Endometrium (tissue), 2 donors: ENCODE data around the gene CCDC18.
"Not testable (repeated sequence)": the region's sequence is repeated elsewhere in the genome, so short reads cannot be mapped to it uniquely, and the experiment has no call there.

Source experiments
- FAIRE-seq: peaks from 2 replicates; lab custom pipeline; 2012; peaks lifted over from hg19 to GRCh38; lab: Jason Lieb, UNC
- donor health status: control.
- donor health status: control.

The CCDC18 gene, protein sequence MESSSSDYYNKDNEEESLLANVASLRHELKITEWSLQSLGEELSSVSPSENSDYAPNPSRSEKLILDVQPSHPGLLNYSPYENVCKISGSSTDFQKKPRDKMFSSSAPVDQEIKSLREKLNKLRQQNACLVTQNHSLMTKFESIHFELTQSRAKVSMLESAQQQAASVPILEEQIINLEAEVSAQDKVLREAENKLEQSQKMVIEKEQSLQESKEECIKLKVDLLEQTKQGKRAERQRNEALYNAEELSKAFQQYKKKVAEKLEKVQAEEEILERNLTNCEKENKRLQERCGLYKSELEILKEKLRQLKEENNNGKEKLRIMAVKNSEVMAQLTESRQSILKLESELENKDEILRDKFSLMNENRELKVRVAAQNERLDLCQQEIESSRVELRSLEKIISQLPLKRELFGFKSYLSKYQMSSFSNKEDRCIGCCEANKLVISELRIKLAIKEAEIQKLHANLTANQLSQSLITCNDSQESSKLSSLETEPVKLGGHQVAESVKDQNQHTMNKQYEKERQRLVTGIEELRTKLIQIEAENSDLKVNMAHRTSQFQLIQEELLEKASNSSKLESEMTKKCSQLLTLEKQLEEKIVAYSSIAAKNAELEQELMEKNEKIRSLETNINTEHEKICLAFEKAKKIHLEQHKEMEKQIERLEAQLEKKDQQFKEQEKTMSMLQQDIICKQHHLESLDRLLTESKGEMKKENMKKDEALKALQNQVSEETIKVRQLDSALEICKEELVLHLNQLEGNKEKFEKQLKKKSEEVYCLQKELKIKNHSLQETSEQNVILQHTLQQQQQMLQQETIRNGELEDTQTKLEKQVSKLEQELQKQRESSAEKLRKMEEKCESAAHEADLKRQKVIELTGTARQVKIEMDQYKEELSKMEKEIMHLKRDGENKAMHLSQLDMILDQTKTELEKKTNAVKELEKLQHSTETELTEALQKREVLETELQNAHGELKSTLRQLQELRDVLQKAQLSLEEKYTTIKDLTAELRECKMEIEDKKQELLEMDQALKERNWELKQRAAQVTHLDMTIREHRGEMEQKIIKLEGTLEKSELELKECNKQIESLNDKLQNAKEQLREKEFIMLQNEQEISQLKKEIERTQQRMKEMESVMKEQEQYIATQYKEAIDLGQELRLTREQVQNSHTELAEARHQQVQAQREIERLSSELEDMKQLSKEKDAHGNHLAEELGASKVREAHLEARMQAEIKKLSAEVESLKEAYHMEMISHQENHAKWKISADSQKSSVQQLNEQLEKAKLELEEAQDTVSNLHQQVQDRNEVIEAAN (N-terminal part only)

GRCh38 chr1:93180723-93181613 is at the start of gene CCDC18:
Gene CCDC18, plus strand, starts transcription at chr1:93180724. Its CDS starts 2,638 bp downstream, at chr1:93183362.
- no peak for FAIRE-seq

GRCh38 chr1:93132638-93133037 is 47.9 kb upstream of the CCDC18 start:
- no peak for FAIRE-seq

- no peak for FAIRE-seq
Observed at GRCh38 chr1:93136445-93136844, 44.1 kb upstream of the CCDC18 start.

DNA sequence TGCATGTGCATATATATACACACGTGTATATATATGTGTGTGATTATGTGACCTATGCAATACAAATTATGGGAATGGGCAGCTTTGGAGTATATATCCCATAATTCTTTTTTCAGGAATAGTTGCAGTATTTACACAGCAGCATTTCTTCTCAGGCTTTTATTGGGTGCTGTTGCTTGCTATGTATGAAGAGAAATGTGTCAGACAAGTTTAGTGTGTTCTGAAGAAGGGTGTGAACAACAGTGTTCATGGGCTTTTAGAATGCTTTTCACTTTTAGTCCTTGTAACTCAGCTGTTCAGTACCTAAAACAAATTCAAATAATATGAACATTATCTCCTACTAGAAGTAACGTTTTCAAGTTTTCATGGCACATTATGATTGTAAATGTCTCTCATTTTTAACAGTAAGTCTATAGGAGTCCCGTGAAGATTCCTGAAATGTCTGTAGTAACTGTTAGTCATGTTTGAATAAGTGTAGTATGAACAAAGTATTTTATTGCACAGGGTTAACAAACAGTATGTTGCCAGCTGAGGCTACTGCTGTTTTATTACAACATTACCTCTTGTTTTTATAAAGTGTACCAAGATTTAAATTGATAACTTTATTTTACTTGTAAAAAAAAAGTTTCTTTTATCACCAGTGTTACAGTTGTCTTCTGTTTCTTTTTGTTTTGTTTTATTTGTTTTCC is 42.8 kb upstream of the CCDC18 start:
- FAIRE-seq, result no peak

- no peak for FAIRE-seq
Observed at GRCh38 chr1:93140106-93140505, 40.4 kb upstream of the CCDC18 start.

DNA sequence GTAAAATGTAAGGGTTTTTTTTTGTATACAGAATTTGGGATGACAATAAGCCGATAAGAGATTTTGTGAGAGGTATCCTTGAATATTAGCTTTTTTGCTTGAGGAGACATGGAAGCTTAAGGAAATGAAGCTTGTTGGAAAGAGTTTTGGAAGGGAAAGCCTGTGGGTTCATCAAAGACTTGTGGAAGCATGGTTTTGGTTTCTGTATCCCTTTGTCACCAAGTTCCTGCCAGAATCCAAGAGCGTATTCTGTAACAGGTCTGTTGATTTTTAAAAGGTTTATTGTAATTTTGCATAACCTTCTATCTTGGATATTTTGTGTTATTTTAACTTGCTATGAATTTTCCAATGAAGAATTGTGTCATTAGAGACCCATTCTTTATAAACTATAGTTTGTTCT is 38.4 kb upstream of the CCDC18 start:
- FAIRE-seq, result no peak

GRCh38 chr1:93143136-93143535 is 37.4 kb upstream of the CCDC18 start:
- no peak for FAIRE-seq

GRCh38 chr1:93143769-93144168 is 36.8 kb upstream of the CCDC18 start:
- no peak for FAIRE-seq

GRCh38 chr1:93148001-93148400 is 32.5 kb upstream of the CCDC18 start:
- no peak for FAIRE-seq

GRCh38 chr1:93150729-93151128 is 29.8 kb upstream of the CCDC18 start:
- no peak for FAIRE-seq

- no peak for FAIRE-seq
Observed at GRCh38 chr1:93151474-93151873, 29.1 kb upstream of the CCDC18 start.

DNA sequence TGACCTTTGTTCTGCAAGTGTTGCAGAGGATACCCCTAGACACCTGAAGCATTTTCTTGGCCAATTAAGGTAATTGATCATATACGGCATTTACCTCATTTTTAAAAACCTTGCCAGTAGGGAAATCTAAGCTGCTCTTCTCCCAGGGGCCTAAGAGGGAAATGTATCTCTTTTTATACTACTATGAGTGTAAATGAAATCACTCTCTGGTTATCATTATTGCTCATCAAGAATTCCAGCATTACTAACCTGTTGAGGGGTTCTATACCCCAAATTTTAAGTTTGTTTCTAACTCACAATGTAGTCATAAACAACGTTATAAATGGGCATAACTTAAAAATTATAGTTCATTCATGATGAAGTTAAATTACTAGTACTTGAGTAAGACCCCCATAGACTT is 27.7 kb upstream of the CCDC18 start:
- no peak for FAIRE-seq

DNA sequence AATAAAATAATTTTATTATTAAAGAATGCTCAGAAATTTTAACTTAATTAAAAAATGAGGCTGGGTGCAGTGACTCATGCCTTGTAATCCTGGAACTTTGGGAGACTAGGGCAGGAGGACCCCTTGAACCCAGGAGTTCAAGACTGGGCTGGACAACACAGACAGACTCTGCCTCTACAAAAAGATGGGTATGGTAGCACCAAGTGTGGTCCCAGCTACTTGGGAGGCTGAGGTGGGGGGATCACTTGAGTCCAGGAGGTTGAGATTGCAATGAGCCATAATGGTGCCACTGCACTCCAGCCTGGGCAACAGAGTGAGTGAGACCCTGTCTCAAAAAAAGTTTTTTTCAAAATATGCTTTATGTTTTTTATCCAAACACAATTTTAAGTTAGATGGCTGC is 25.6 kb upstream of the CCDC18 start:
- no peak for FAIRE-seq

- FAIRE-seq, result no peak
Observed at GRCh38 chr1:93155335-93155734, 25.2 kb upstream of the CCDC18 start.

GRCh38 chr1:93159337-93159736 is 21.2 kb upstream of the CCDC18 start:
- no peak for FAIRE-seq

- not testable (repeated sequence) for FAIRE-seq
Observed at GRCh38 chr1:93163314-93163713, 17.2 kb upstream of the CCDC18 start.

DNA sequence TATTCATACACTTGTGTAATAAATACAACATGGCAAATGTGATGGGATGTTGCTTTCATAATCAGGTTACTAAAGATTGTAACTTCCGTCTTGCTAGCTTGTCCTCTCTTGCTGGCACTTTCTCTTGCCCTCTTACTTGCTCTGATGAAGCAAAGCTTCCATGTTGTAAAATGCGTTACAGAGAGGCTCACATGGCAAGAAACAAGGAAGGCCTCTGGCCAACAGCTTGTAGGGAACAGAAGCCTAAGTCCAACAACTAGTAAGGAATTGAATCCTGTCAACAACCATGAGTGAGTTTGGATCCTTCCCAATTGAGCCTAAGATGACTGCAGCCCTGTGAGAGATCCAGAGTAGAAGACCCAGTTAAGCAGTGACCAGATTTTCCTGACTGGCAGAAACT is 15.7 kb upstream of the CCDC18 start:
- no peak for FAIRE-seq

- not testable (repeated sequence) for FAIRE-seq
Observed at GRCh38 chr1:93165895-93166294, 14.6 kb upstream of the CCDC18 start.

DNA sequence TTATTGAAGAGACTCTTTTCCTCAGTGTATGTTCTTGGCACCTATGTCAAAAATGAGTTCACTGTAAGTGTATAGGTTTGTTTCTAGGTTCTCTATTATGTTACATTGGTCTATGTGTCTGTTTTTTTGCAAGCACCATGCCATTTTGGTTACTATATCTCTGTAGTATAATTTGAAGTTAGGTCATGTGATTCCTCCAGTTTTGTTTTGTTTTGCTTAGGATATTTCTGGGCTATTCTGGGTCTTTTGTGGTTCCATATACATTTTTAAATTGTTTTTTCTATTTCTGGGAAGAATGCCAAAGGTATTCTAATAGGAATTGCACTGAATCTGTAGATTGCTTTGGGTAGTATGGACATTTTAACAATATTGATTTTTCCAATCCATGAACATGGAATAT is 13.5 kb upstream of the CCDC18 start:
- no peak for FAIRE-seq

GRCh38 chr1:93170141-93170678 is 10.3 kb upstream of the CCDC18 start:
- not testable (repeated sequence) for FAIRE-seq
